ENCODE results near the gene PGAP3. TPM values are rescaled to one million over a fixed set of nuclear protein-coding genes. Genes with fewer than 3 reads are reported as not detected.

Gene PGAP3
- total RNA-seq, 1 donor from 2014 or later = 7.3 TPM

GRCh38 chr17:39676198-39676819 is 11.5 kb downstream of the PGAP3 start:
- ATAC-seq = peak; percentile 40
- intact Hi-C loops (cut with micrococcal nuclease) = no loop called here
- peak; percentile 90 for DNase-seq

GRCh38 chr17:39675390-39676082 is 12.3 kb downstream of the PGAP3 start:
- no peak for ATAC-seq
- intact Hi-C loops (cut with micrococcal nuclease) = no loop called here
- DNase-seq = no peak

- DNase-seq (peak; percentile 71), ATAC-seq (peak; percentile 33)
- intact Hi-C loops (cut with micrococcal nuclease) = no loop called here
These were observed 13.0 kb downstream of the PGAP3 start for GRCh38 chr17:39674702-39675389.

- no peak for ATAC-seq
- no peak for DNase-seq
- intact Hi-C loops (cut with micrococcal nuclease) = no loop called here
These were observed 13.7 kb downstream of the PGAP3 start for GRCh38 chr17:39674179-39674578.

GRCh38 chr17:39673335-39674081 is 14.3 kb downstream of the PGAP3 start:
- intact Hi-C loops (cut with micrococcal nuclease) = no loop called here
- ATAC-seq (no peak), DNase-seq (no peak)

GRCh38 chr17:39672522-39673334 is 15.1 kb downstream of the PGAP3 start:
- DNase-seq = peak; percentile 23
- ATAC-seq = no peak
- intact Hi-C loops (cut with micrococcal nuclease) = no loop called here

GRCh38 chr17:39671651-39672521 is 16.0 kb downstream of the PGAP3 start:
- intact Hi-C loops (cut with micrococcal nuclease) = no loop called here
- DNase-seq = peak; percentile 89
- ATAC-seq = peak; percentile 29

GRCh38 chr17:39670746-39671145 is 17.1 kb downstream of the PGAP3 start:
- ATAC-seq = no peak
- DNase-seq = no peak
- intact Hi-C loops (cut with micrococcal nuclease) = no loop called here

- no peak for DNase-seq
- intact Hi-C loops (cut with micrococcal nuclease) = no loop called here
- no peak for ATAC-seq
These were observed 17.7 kb downstream of the PGAP3 start for GRCh38 chr17:39669897-39670735.

- intact Hi-C loops (cut with micrococcal nuclease) = no loop called here
- DNase-seq = peak; percentile 90
- peak; percentile 3 for ATAC-seq
These were observed 19.6 kb downstream of the PGAP3 start, which contains the start of gene PNMT for GRCh38 chr17:39667945-39668924. PNMT (plus strand) TSS chr17:39668453; CDS start chr17:39668476, 23 bp downstream.

GRCh38 chr17:39667262-39667944 is 20.5 kb downstream of the PGAP3 start:
- DNase-seq (peak; percentile 79), ATAC-seq (peak; percentile 14)
- intact Hi-C loops (cut with micrococcal nuclease) = no loop called here

GRCh38 chr17:39666601-39667261 is 21.1 kb downstream of the PGAP3 start:
- intact Hi-C loops (cut with micrococcal nuclease) = no loop called here
- ATAC-seq (peak; percentile 48), DNase-seq (peak; percentile 88)

GRCh38 chr17:39666231-39666600 is 21.6 kb downstream of the PGAP3 start:
- DNase-seq (no peak), ATAC-seq (no peak)

GRCh38 chr17:39665642-39666224 is 22.1 kb downstream of the PGAP3 start:
- ATAC-seq (peak; percentile 1), DNase-seq (peak; percentile 62)
- intact Hi-C loops (cut with micrococcal nuclease) = no loop called here

More at GRCh38 chr17:39666231-39666600, 21.6 kb downstream of the PGAP3 start:
- intact Hi-C loops (cut with micrococcal nuclease) = no loop called here
